22Rv1 (cell line): ENCODE measurements around the gene NDUFA7.

Source experiments
- ZFX ChIP-seq: fragments of 450-650 bp; IDR thresholded peaks from 2 replicates; pipeline ENCODE4 v1.6.1; 2017; ENCODE audit warnings: antibody characterized with exemption, borderline replicate concordance
- TF ChIP-seq, protein P1 (sequence below): fragments of 450-650 bp; IDR thresholded peaks from 2 replicates; pipeline ENCODE4 v1.5.1; 2017; ENCODE audit warnings: mild to moderate bottlenecking

DNA sequence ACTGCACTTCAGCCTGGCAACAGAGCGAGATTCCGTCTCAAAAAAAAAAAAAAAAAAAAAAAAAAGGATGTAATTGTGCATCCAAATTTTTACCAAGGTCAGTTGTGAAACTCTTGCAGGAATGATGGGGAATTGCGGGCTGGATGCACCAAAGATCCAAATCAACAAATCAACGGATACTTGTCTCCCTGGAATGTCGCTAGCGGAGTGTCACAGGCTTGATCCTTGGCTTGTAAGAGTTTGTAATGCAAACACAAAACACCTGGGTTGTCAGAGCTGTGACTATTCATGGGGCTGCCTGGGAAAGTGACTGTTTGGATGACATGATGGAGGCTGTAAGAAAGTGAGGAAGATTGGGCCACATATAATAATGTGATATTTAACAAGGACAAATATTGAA lies 17.7 kb upstream of the NDUFA7 start:
- TF ChIP-seq, protein P1, sequence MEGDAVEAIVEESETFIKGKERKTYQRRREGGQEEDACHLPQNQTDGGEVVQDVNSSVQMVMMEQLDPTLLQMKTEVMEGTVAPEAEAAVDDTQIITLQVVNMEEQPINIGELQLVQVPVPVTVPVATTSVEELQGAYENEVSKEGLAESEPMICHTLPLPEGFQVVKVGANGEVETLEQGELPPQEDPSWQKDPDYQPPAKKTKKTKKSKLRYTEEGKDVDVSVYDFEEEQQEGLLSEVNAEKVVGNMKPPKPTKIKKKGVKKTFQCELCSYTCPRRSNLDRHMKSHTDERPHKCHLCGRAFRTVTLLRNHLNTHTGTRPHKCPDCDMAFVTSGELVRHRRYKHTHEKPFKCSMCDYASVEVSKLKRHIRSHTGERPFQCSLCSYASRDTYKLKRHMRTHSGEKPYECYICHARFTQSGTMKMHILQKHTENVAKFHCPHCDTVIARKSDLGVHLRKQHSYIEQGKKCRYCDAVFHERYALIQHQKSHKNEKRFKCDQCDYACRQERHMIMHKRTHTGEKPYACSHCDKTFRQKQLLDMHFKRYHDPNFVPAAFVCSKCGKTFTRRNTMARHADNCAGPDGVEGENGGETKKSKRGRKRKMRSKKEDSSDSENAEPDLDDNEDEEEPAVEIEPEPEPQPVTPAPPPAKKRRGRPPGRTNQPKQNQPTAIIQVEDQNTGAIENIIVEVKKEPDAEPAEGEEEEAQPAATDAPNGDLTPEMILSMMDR = no peak
- TF ChIP-seq ZFX = no peak
